Naive thymus-derived CD4-positive, alpha-beta T cell (primary cell): Measurements from ENCODE around the gene SGMS1. TPM values are rescaled to one million over a fixed set of nuclear protein-coding genes. Genes with fewer than 3 reads are reported as not detected.
"Not testable (repeated sequence)": the region's sequence is repeated elsewhere in the genome, so short reads cannot be mapped to it uniquely, and the experiment has no call there.

Experiments
- ATAC-seq: fragments of 150-1000 bp; cut with Tn5 transposase; 2 replicates; pipeline ENCODE4 v1.10.0; 2021; ENCODE audit warnings: mild to moderate bottlenecking, moderate library complexity
- CTCF ChIA-PET: fragments of 350-600 bp; sonication (Branson Sonifier 250); formaldehyde crosslinking; loops from one replicate; lab custom pipeline; 2021; ENCODE audit warnings: antibody characterized with exemption; lab: Charles Lee
- POLR2A ChIA-PET: fragments of 350-600 bp; sonication (Branson Sonifier 250); formaldehyde crosslinking; loops from one replicate; lab custom pipeline; 2021; ENCODE audit warnings: antibody characterized with exemption, inconsistent platforms; lab: Charles Lee
- DNase-seq, 9 donors: peaks; one replicate each; pipeline versions ENCODE4 v3.0.0 to v3.0.0-alpha.2; 2020 to 2022; ENCODE audit warnings: mixed read lengths in 1 of 9
- H3K27ac ChIP-seq: one replicate; pipeline ENCODE4 v1.7.0; 2013; ENCODE audit warnings: mild to moderate bottlenecking, low read depth, low read length, moderate library complexity
- H3K27me3 ChIP-seq, 2 donors: one replicate each; pipeline ENCODE4 v1.7.0; 2013; ENCODE audit warnings: low read length in 2 of 2, mild to moderate bottlenecking in 2 of 2, moderate library complexity in 2 of 2; ENCODE audit not compliant: control insufficient read depth in 2 of 2, insufficient read depth in 2 of 2
- H3K36me3 ChIP-seq, 3 experiments: 1 replicate in 2 of 3; 2 replicates in 1 of 3; pipeline ENCODE4 v1.7.0; 2013; ENCODE audit warnings: low read length in 3 of 3, mild to moderate bottlenecking in 3 of 3, moderate library complexity in 1 of 3; ENCODE audit not compliant: insufficient read depth in 3 of 3, control insufficient read depth in 2 of 3
- H3K4me1 ChIP-seq, 2 donors: one replicate each; pipeline ENCODE4 v1.7.0; 2013; ENCODE audit warnings: low read length in 2 of 2, mild to moderate bottlenecking in 2 of 2, moderate library complexity in 1 of 2; ENCODE audit not compliant: control insufficient read depth in 2 of 2, insufficient read depth in 2 of 2
- H3K4me3 ChIP-seq: 2 replicates; pipeline ENCODE4 v1.7.0; 2013; ENCODE audit warnings: mild to moderate bottlenecking, low read length
- H3K9me3 ChIP-seq, 3 experiments: 1 replicate in 2 of 3; 2 replicates in 1 of 3; pipeline ENCODE4 v1.7.0; 2013; ENCODE audit warnings: low read length in 3 of 3; ENCODE audit not compliant: control insufficient read depth in 2 of 3
- H3K27ac Mint-ChIP-seq, 9 donors: one replicate each; pipeline ENCODE4 v1.8.0; 2020 to 2022; ENCODE audit warnings: mixed read lengths in 9 of 9, mild to moderate bottlenecking in 8 of 9, moderate library complexity in 5 of 9, inconsistent platforms in 2 of 9
- H3K27me3 Mint-ChIP-seq, 5 donors: one replicate each; pipeline ENCODE4 v1.8.0; 2021 to 2022; ENCODE audit warnings: mixed read lengths in 5 of 5, mild to moderate bottlenecking in 1 of 5
- H3K36me3 Mint-ChIP-seq, 5 donors: one replicate each; pipeline ENCODE4 v1.8.0; 2020 to 2022; ENCODE audit warnings: mixed read lengths in 5 of 5, mild to moderate bottlenecking in 3 of 5, inconsistent platforms in 1 of 5
- H3K4me1 Mint-ChIP-seq, 7 donors: one replicate each; pipeline ENCODE4 v1.8.0; 2020 to 2022; ENCODE audit warnings: mixed read lengths in 7 of 7, mild to moderate bottlenecking in 3 of 7, inconsistent platforms in 1 of 7
- H3K4me3 Mint-ChIP-seq, 10 donors: one replicate each; pipeline ENCODE4 v1.8.0; 2020 to 2022; ENCODE audit warnings: mild to moderate bottlenecking in 10 of 10, mixed read lengths in 10 of 10, moderate library complexity in 6 of 10, inconsistent platforms in 2 of 10
- H3K9me3 Mint-ChIP-seq, 11 donors: one replicate each; pipeline ENCODE4 v1.8.0; 2020 to 2022; ENCODE audit warnings: mixed read lengths in 11 of 11, mild to moderate bottlenecking in 4 of 11, inconsistent platforms in 1 of 11, moderate library complexity in 1 of 11
- intact Hi-C, 2 donors: fragments of 100-400 bp; cut with micrococcal nuclease; formaldehyde crosslinking; loops; one replicate each; pipeline ENCODE4 v1.15.1; 2023
- polyA plus RNA-seq, 2 donors: library from polyadenylated mRNA; unstranded; fragments of 300-500 nt; fragmentation: Illumina TruSeq; gene quantifications; one replicate each; pipeline ENCODE4 v1.2.3, GENCODE V29; 2021
- total RNA-seq, 6 experiments: library from RNA in 5 of 6; stranded (reverse) in 5 of 6; gene quantifications; 1 replicate in 5 of 6; 2 replicates in 1 of 6; pipeline ENCODE4 v1.2.3 and lab custom pipeline; 2021 to 2026

SGMS1 gene
- total and polyA plus RNA-seq, 7 experiments from 2014 or later = 11.5 to 45.7 (median 29.4) TPM

DNA sequence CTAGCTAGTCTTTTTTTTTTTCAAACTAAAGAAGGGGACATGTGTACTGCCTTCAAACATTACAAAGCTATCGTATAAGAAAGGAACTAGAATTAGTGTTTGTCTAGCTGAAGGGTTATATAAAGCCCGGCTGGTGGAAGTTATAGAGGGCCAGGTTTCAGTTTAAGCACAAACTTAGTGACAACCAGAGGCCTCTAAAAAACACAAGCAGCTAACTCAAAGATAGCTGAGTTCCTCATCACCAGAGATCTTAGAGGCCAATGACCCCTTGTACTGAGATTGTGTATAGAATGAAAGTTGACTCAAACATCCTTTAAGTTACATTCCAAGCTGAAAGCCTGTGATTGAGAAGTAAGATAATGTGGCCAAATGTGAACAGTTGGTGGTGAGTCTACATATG, 28.1 kb upstream of the SGMS1 start:
- H3K27ac ChIP-seq = no peak overlapping the region

GRCh38 chr10:50650481-50650880, 26.7 kb upstream of the SGMS1 start:
- intact Hi-C loops = loop anchor here in 1 of 2 donors (10.0 kb wide), 1 partner anchor 376 kb away; no protein-coding TSS in a partner anchor
- DNase-seq (no peak), ATAC-seq (no peak)
- H3K4me1 ChIP-seq = peaks cover 0 to 13% of the 10 kb centered on the region in 2 donors
- CTCF ChIA-PET = no interaction called here
- Mint-ChIP-seq H3K9me3 (no peaks in the 10 kb centered on the region), H3K4me1 (peaks cover 11 to 24% (median 14%) of the 10 kb centered on the region in 7 donors), H3K4me3 (no peak overlapping the region), H3K27me3 (peaks cover 0 to 20% (median 0%) of the 10 kb centered on the region in 5 donors), H3K36me3 (no peaks in the 10 kb centered on the region), H3K27ac (peak overlapping the region in 1 of 9 donors; percentile 44)
- no peaks in the 10 kb centered on the region for H3K27me3 ChIP-seq
- no peaks in the 10 kb centered on the region for H3K9me3 ChIP-seq
- H3K4me3 ChIP-seq = no peak overlapping the region
- no peaks in the 10 kb centered on the region for H3K36me3 ChIP-seq
- POLR2A ChIA-PET = no interaction called here
- H3K27ac ChIP-seq = no peak overlapping the region

More for the DNA sequence above, 28.1 kb upstream of the SGMS1 start:
- H3K36me3 Mint-ChIP-seq = no peaks in the 10 kb centered on the region
- H3K36me3 ChIP-seq = no peaks in the 10 kb centered on the region
- intact Hi-C loops = loop anchor here (2.0 to 10.0 kb wide), 4 partner anchors 15 to 377 kb away; no protein-coding TSS in a partner anchor
- H3K4me1 Mint-ChIP-seq = peaks cover 11 to 24% (median 14%) of the 10 kb centered on the region in 7 donors
- ChIA-PET POLR2A (interaction anchor here (1.0 to 2.4 kb wide), 2 partner anchors 27 to 29 kb away, joined by 3 to 12 read pairs; partner anchors contain the start of gene SGMS1), CTCF (interaction anchor here (0.5 to 1.2 kb wide), 7 partner anchors 26 to 693 kb away, joined by 3 to 6 read pairs (median 4); no protein-coding TSS in a partner anchor)
- no peak overlapping the region for H3K4me3 ChIP-seq
- peaks cover 0 to 13% of the 10 kb centered on the region in 2 donors for H3K4me1 ChIP-seq
- H3K27me3 ChIP-seq = no peaks in the 10 kb centered on the region
- no peak overlapping the region for H3K27ac Mint-ChIP-seq
- ATAC-seq = no peak
- H3K4me3 Mint-ChIP-seq = no peak overlapping the region
- no peaks in the 10 kb centered on the region for H3K9me3 Mint-ChIP-seq
- no peaks in the 10 kb centered on the region for H3K9me3 ChIP-seq
- H3K27me3 Mint-ChIP-seq = peaks cover 0 to 18% (median 0%) of the 10 kb centered on the region in 5 donors
- no peak for DNase-seq

DNA sequence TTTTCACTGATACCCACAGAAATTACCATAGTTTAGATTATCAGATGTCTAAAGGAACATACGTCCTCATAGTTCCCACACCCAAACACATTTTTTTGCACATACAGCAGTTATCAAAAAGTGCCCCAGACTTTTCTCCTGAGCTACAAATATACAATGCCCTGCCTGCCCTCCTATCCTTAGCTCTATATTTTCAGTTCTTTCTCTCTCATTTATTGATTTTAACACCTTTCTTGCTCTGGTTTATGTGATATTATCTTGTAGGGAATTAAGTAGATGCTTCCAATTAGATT, 25.1 kb upstream of the SGMS1 start:
- Mint-ChIP-seq H3K36me3 (no peaks in the 10 kb centered on the region), H3K9me3 (no peaks in the 10 kb centered on the region), H3K27me3 (peaks cover 0 to 21% (median 0%) of the 10 kb centered on the region in 5 donors), H3K4me3 (no peak overlapping the region), H3K4me1 (peaks cover 10 to 16% (median 11%) of the 10 kb centered on the region in 7 donors), H3K27ac (peak overlapping the region in 1 of 9 donors; percentile 23)
- Histone ChIP-seq H3K36me3 (no peaks in the 10 kb centered on the region), H3K27ac (no peak overlapping the region), H3K4me1 (peaks cover 0 to 10% of the 10 kb centered on the region in 2 donors), H3K4me3 (no peak overlapping the region), H3K27me3 (no peaks in the 10 kb centered on the region), H3K9me3 (no peaks in the 10 kb centered on the region)
- CTCF ChIA-PET = no interaction called here
- DNase-seq (no peak), ATAC-seq (no peak)
- POLR2A ChIA-PET = interaction anchor here (0.7 kb wide), 1 partner anchor 19 kb away, joined by 3 read pairs; no protein-coding TSS in a partner anchor
- intact Hi-C loops = no loop called here

DNA sequence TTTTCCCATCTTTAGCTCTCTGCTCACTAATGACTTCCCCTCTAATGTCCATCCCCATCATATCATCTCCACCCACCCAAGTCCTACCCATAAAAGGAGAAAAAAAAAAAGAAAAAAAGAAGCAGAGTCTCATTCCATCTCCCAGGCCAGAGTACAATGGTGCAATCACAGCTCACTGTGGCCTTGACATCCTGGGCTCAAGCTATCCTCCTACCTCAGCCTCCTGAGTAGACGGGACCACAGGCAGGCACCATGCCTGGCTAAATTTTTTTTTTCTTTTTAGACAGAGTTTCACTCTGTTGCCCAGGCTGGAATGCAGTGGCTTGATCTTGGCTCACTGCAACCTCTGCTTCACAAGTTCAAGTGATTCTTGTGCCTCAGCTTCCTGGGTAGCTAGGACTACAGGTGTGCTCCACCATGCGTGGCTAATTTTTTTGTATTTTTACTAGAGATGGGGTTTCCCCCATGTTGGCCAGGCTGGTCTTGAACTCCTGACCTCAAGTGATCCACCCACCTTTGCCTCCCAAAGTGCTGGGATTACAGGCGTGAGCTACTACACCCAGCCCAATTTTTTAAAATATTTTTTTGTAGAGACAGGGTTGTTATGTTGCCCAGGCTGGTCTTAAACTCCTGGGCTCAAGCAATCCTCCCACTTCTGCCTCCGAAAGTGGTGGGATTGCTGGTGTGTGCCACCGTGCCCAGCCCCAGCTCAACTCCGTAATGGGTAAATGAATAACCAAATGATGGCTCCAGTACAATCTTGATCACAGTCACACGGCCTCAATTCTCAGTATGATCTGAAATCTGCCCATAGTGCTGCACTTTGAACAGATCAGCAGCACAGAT, 24.6 kb upstream of the SGMS1 start:
- no peak overlapping the region for H3K27ac ChIP-seq
- H3K4me3 ChIP-seq = no peak overlapping the region
- no peaks in the 10 kb centered on the region for H3K27me3 ChIP-seq
- no peaks in the 10 kb centered on the region for H3K36me3 ChIP-seq
- no peaks in the 10 kb centered on the region for H3K9me3 ChIP-seq
- CTCF ChIA-PET = no interaction called here
- no peaks in the 10 kb centered on the region for H3K36me3 Mint-ChIP-seq
- H3K4me3 Mint-ChIP-seq = no peak overlapping the region
- peaks cover 4 to 12% (median 5%) of the 10 kb centered on the region in 7 donors for H3K4me1 Mint-ChIP-seq
- H3K27ac Mint-ChIP-seq = peak overlapping the region in 1 of 9 donors; percentile 87
- ATAC-seq (no peak), DNase-seq (no peak)
- POLR2A ChIA-PET = interaction anchor here (0.7 kb wide), 2 partner anchors 18 to 27 kb away, joined by 3 read pairs; no protein-coding TSS in a partner anchor
- H3K4me1 ChIP-seq = peaks cover 0 to 5% of the 10 kb centered on the region in 2 donors
- peaks cover 0 to 22% (median 0%) of the 10 kb centered on the region in 5 donors for H3K27me3 Mint-ChIP-seq
- intact Hi-C loops = no loop called here
- H3K9me3 Mint-ChIP-seq = no peaks in the 10 kb centered on the region

DNA sequence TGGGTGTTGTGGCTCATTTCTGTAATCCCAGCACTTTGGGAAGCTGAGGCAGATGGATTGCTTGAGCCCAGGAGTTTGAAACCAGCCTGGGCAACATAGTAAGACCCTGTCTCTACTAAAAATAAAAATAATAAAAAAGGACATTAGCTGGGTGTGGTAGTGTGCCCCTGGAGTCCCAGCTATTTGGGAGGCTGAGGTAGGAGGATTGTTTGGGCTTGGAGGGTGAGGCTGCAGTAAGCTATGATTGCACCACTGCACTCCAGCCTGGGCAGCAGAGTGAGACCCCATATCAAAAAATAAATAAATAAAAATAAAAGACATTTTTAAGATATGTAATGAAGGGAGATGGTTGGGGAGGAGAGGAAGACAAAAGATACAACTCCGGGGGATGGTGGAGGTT, 23.6 kb upstream of the SGMS1 start:
- H3K27ac Mint-ChIP-seq, H3K4me3 ChIP-seq, ATAC-seq, H3K36me3 ChIP-seq, H3K4me1 Mint-ChIP-seq, H3K27me3 ChIP-seq, H3K9me3 Mint-ChIP-seq, intact Hi-C loops, H3K9me3 ChIP-seq, H3K27ac ChIP-seq, H3K4me3 Mint-ChIP-seq, DNase-seq, H3K4me1 ChIP-seq, H3K36me3 Mint-ChIP-seq: not testable (repeated sequence)
- POLR2A ChIA-PET = interaction anchor here (0.7 kb wide), 1 partner anchor 26 kb away, joined by 3 read pairs; no protein-coding TSS in a partner anchor
- H3K27me3 Mint-ChIP-seq = peaks cover 0 to 25% (median 0%) of the 10 kb centered on the region in 5 donors
- CTCF ChIA-PET = interaction anchor here (0.6 kb wide), 2 partner anchors 15 to 19 kb away, joined by 3 read pairs; no protein-coding TSS in a partner anchor

- Histone ChIP-seq H3K4me1 (no peaks in the 10 kb centered on the region), H3K27ac (no peak overlapping the region), H3K36me3 (no peaks in the 10 kb centered on the region), H3K9me3 (no peaks in the 10 kb centered on the region), H3K27me3 (no peaks in the 10 kb centered on the region), H3K4me3 (no peak overlapping the region)
- Mint-ChIP-seq H3K4me3 (no peak overlapping the region), H3K27me3 (peaks cover 0 to 37% (median 0%) of the 10 kb centered on the region in 5 donors), H3K4me1 (peaks cover 0 to 5% (median 0%) of the 10 kb centered on the region in 7 donors), H3K9me3 (no peaks in the 10 kb centered on the region), H3K36me3 (no peaks in the 10 kb centered on the region), H3K27ac (no peak overlapping the region)
- intact Hi-C loops = no loop called here
- ChIA-PET CTCF (interaction anchor here (1.4 kb wide), 1 partner anchor 8 kb away, joined by 4 read pairs; no protein-coding TSS in a partner anchor), POLR2A (interaction anchor here (0.7 to 1.0 kb wide), 2 partner anchors 15 to 26 kb away, joined by 3 read pairs; no protein-coding TSS in a partner anchor)
- DNase-seq (no peak), ATAC-seq (no peak)
Measured at GRCh38 chr10:50645236-50645635, 21.5 kb upstream of the SGMS1 start.
